Measurements from ENCODE around the gene ANKRD63. TPM values are rescaled to one million over a fixed set of nuclear protein-coding genes. Genes with fewer than 3 reads are reported as not detected.

Gene ANKRD63
- total RNA-seq, 1 experiment from 2014 or later = 0.72 TPM

DNA sequence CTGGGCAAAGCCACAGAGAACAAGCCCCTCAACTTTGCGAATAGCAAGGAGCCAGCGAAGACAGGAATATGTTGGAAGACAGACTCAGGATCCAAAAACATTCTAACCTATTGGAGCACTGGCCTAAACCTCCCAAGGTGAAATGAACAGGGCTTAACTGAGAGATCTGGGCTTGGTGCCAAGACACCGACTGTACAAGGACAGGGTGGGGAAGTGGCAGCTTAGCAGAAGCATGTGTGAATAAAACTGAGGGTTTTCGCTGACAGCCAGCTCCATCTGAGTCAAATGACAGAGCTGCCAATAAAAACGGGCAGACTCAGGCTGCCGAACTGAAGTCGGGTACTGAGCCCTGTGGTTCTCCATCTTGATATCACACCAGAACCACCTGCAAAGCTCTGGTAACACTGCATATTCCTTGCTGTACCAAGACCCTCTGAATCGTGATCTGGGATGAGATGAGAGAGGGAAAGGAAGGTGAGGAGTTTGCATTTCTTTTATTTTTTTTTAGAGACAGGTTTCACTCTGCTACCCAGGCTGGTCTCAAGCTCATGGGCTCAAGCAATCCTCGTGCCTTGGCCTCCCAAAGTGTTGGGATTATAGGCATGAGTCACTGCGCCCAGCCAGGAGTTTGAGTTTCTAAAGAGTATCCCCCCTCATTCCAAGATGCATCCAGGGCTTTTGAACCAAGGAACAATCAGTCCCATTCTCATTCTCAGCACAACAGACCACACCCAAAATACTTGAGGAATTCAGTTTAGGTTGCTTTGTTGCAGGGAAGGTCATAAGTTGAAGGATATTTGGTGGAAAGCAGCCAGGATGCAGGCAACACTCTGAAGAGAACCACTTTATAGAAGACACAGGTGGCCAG is 30.9 kb upstream of the ANKRD63 start:
- Histone ChIP-seq H3K27me3 (ENCODE audit: control insufficient read depth, insufficient read depth, low read length) (no peaks in the 10 kb centered on the region), H3K36me3 (ENCODE audit: control insufficient read depth, insufficient read depth, low read length) (no peaks in the 10 kb centered on the region), H3K9me3 (ENCODE audit: control insufficient read depth, insufficient read depth, low read depth, low read length) (no peaks in the 10 kb centered on the region), H3K27ac (ENCODE audit: low read length) (no peak overlapping the region), H3K4me1 (ENCODE audit: control insufficient read depth, insufficient read depth, low read length) (no peaks in the 10 kb centered on the region; the same call in 1 of the 2 replicates), H3K4me3 (ENCODE audit: low read depth in 2 of 2, low read length in 2 of 2) (no peak overlapping the region)
- ATAC-seq (no peak), DNase-seq (ENCODE audit: low read depth, low spot score) (no peak)
- BruUV-seq (replicated peaks) = no TSS peak
- POLR2A ChIA-PET = no interaction called here
- TF ChIP-seq, protein P1, sequence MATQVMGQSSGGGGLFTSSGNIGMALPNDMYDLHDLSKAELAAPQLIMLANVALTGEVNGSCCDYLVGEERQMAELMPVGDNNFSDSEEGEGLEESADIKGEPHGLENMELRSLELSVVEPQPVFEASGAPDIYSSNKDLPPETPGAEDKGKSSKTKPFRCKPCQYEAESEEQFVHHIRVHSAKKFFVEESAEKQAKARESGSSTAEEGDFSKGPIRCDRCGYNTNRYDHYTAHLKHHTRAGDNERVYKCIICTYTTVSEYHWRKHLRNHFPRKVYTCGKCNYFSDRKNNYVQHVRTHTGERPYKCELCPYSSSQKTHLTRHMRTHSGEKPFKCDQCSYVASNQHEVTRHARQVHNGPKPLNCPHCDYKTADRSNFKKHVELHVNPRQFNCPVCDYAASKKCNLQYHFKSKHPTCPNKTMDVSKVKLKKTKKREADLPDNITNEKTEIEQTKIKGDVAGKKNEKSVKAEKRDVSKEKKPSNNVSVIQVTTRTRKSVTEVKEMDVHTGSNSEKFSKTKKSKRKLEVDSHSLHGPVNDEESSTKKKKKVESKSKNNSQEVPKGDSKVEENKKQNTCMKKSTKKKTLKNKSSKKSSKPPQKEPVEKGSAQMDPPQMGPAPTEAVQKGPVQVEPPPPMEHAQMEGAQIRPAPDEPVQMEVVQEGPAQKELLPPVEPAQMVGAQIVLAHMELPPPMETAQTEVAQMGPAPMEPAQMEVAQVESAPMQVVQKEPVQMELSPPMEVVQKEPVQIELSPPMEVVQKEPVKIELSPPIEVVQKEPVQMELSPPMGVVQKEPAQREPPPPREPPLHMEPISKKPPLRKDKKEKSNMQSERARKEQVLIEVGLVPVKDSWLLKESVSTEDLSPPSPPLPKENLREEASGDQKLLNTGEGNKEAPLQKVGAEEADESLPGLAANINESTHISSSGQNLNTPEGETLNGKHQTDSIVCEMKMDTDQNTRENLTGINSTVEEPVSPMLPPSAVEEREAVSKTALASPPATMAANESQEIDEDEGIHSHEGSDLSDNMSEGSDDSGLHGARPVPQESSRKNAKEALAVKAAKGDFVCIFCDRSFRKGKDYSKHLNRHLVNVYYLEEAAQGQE (IDR thresholded peaks at IDR 0.05; ENCODE audit: insufficient read depth in 1 of 2, low read depth in 2 of 2, low read length in 1 of 2) = no peak
- TF ChIP-seq TCF7L2 (IDR thresholded peaks at IDR 0.05; ENCODE audit: low read depth, low read length) (no peak), SIN3A (IDR thresholded peaks at IDR 0.05; ENCODE audit: borderline replicate concordance, insufficient read depth, low read depth, low read length) (no peak), POLR2AphosphoS5 (IDR thresholded peaks at IDR 0.05; ENCODE audit: low read depth, low read length) (no peak)
- TF ChIP-seq, protein P2, sequence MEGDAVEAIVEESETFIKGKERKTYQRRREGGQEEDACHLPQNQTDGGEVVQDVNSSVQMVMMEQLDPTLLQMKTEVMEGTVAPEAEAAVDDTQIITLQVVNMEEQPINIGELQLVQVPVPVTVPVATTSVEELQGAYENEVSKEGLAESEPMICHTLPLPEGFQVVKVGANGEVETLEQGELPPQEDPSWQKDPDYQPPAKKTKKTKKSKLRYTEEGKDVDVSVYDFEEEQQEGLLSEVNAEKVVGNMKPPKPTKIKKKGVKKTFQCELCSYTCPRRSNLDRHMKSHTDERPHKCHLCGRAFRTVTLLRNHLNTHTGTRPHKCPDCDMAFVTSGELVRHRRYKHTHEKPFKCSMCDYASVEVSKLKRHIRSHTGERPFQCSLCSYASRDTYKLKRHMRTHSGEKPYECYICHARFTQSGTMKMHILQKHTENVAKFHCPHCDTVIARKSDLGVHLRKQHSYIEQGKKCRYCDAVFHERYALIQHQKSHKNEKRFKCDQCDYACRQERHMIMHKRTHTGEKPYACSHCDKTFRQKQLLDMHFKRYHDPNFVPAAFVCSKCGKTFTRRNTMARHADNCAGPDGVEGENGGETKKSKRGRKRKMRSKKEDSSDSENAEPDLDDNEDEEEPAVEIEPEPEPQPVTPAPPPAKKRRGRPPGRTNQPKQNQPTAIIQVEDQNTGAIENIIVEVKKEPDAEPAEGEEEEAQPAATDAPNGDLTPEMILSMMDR (IDR thresholded peaks at IDR 0.05) = no peak
- CTCF ChIA-PET = interaction anchor here (0.6 to 1.0 kb wide), 2 partner anchors 36 to 100 kb away, joined by 3 read pairs; no protein-coding TSS in a partner anchor
- in situ Hi-C loops (cut with HindIII; ENCODE audit: low pct_unique_long_range_greater_than_20kb, low sequenced_read_pairs) = no loop called here
- intact Hi-C loops (cut with micrococcal nuclease; ENCODE audit: unreplicated experiment) = no loop called here

DNA sequence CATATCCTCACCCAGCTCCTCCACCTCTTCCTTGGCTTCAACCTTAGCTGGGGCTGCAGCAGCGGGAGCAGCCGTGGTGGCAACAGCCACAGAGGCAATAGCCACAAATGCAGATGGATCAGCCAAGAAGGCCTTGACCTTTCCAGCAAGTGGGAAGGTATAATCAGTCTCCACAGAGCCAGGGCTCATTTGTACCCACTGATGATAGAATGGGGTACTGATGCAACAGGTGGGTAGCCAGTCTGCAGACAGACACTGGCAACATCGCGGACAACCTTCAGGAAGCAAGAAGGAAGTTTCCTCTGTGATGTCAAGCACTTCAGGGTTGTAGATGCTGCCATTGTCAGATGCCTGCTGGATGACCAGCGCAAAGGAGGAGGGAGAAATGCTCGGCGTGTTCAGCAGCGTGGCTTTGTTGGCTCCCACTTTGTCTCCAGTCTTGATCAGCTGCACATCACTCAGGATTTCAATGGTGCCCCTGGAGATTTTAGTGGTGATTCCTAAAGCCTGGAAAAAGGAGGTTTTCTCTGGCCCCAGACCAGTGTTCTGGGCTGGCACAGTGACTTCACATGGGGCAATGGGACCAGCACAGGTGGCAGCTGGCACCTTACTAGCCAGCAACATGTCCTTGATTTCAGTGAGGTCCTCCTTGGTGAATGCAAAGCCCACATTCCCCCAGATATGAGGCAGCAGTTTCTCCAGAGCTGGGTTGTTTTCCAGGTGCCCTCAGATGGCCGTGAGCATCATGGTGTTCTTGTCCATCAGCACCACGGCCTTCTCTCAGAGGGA is 29.7 kb upstream of the ANKRD63 start:
- TF ChIP-seq, protein P1 (IDR thresholded peaks at IDR 0.05; ENCODE audit: insufficient read depth in 1 of 2, low read depth in 2 of 2, low read length in 1 of 2) = no peak
- TF ChIP-seq, protein P2 (IDR thresholded peaks at IDR 0.05) = no peak
- no peak for TF ChIP-seq POLR2AphosphoS5 (IDR thresholded peaks at IDR 0.05; ENCODE audit: low read depth, low read length)
- TF ChIP-seq TCF7L2 (IDR thresholded peaks at IDR 0.05; ENCODE audit: low read depth, low read length) = no peak
- TF ChIP-seq SIN3A (IDR thresholded peaks at IDR 0.05; ENCODE audit: borderline replicate concordance, insufficient read depth, low read depth, low read length) = no peak
- no peak overlapping the region for H3K4me3 ChIP-seq (ENCODE audit: low read depth in 2 of 2, low read length in 2 of 2)
- no peak overlapping the region for H3K27ac ChIP-seq (ENCODE audit: low read length)
- no TSS peak for BruUV-seq (replicated peaks)
- ChIA-PET POLR2A (no interaction called here), CTCF (interaction anchor here (0.6 to 0.7 kb wide), 2 partner anchors 11 to 73 kb away, joined by 4 to 6 read pairs; partner anchors contain the start of gene INAFM2)
- H3K4me1 ChIP-seq (ENCODE audit: control insufficient read depth, insufficient read depth, low read length) = peaks cover under 1% of the 10 kb centered on the region; the same call in 1 of the 2 replicates
- no peaks in the 10 kb centered on the region for H3K9me3 ChIP-seq (ENCODE audit: control insufficient read depth, insufficient read depth, low read depth, low read length)
- ATAC-seq (no peak), DNase-seq (ENCODE audit: low read depth, low spot score) (no peak)
- H3K27me3 ChIP-seq (ENCODE audit: control insufficient read depth, insufficient read depth, low read length) = no peaks in the 10 kb centered on the region
- H3K36me3 ChIP-seq (ENCODE audit: control insufficient read depth, insufficient read depth, low read length) = no peaks in the 10 kb centered on the region
- in situ Hi-C loops (cut with HindIII; ENCODE audit: low pct_unique_long_range_greater_than_20kb, low sequenced_read_pairs) = no loop called here
- intact Hi-C loops (cut with micrococcal nuclease; ENCODE audit: unreplicated experiment) = no loop called here
